ENCODE results near the gene SH3BP5.

- no peak for TF ChIP-seq EZH2phosphoT487 (IDR thresholded peaks at IDR 0.05; ENCODE audit: insufficient read depth, low read depth)
- no peak for TF ChIP-seq EZH2 (IDR thresholded peaks at IDR 0.05; ENCODE audit: insufficient read depth, poor library complexity, severe bottlenecking)
Observed at GRCh38 chr3:15326037-15326436, 6.3 kb downstream of the SH3BP5 start.
